CD4-positive, alpha-beta T cell (primary cell): Measurements from ENCODE around the gene TPP1. TPM values are rescaled to one million over a fixed set of nuclear protein-coding genes. Genes with fewer than 3 reads are reported as not detected.
A peak's percentile ranks its signal among the peaks of the same experiment; 100 is the strongest.

ENCODE experiments used
- ATAC-seq: fragments of 200-7000 bp; cut with Tn5 transposase; one replicate; pipeline ENCODE4 v1.10.0; 2022; ENCODE audit warnings: mild to moderate bottlenecking; ENCODE audit not compliant: poor library complexity
- CTCF ChIA-PET: fragments of 350-600 bp; sonication (Branson Sonifier 250); formaldehyde crosslinking; loops from one replicate; lab custom pipeline; 2021; ENCODE audit warnings: antibody characterized with exemption, inconsistent platforms; lab: Charles Lee
- POLR2A ChIA-PET: fragments of 350-600 bp; sonication (Branson Sonifier 250); formaldehyde crosslinking; loops from one replicate; lab custom pipeline; 2021; ENCODE audit warnings: antibody characterized with exemption, inconsistent platforms; lab: Charles Lee
- DNase-seq, 14 experiments: peaks; one replicate each; pipeline ENCODE4 v3.0.0-alpha.2; 2013 to 2020; ENCODE audit warnings: mixed read lengths in 2 of 14
- H3K27ac ChIP-seq, 2 donors: one replicate each; pipeline versions ENCODE4 v1.5.1 to v1.7.0; 2013; ENCODE audit warnings: low read length in 2 of 2, low read depth in 1 of 2, mild to moderate bottlenecking in 1 of 2
- H3K27me3 ChIP-seq, 2 experiments: 1 replicate in 1 of 2; 2 replicates in 1 of 2; pipeline versions ENCODE4 v1.6.1 to v1.7.0; 2013; ENCODE audit warnings: low read length in 2 of 2, control low read depth in 1 of 2, mild to moderate bottlenecking in 1 of 2, moderate library complexity in 1 of 2; ENCODE audit not compliant: insufficient read depth in 2 of 2, control insufficient read depth in 1 of 2
- H3K36me3 ChIP-seq: one replicate; pipeline ENCODE4 v1.6.1; 2013; ENCODE audit warnings: low read length, control low read depth; ENCODE audit not compliant: insufficient read depth
- H3K4me1 ChIP-seq: one replicate; pipeline ENCODE4 v1.6.1; 2013; ENCODE audit warnings: low read length, control low read depth; ENCODE audit not compliant: insufficient read depth
- H3K4me3 ChIP-seq: one replicate; pipeline ENCODE4 v1.5.1; 2013; ENCODE audit warnings: mild to moderate bottlenecking, low read length, moderate library complexity
- H3K9me3 ChIP-seq, 2 experiments: 1 replicate in 1 of 2; 2 replicates in 1 of 2; pipeline versions ENCODE4 v1.6.1 to v1.7.0; 2013; ENCODE audit warnings: low read length in 2 of 2, mild to moderate bottlenecking in 2 of 2, control low read depth in 1 of 2, moderate library complexity in 1 of 2; ENCODE audit not compliant: control insufficient read depth in 1 of 2, insufficient read depth in 1 of 2
- H3K27ac Mint-ChIP-seq: one replicate; pipeline ENCODE4 v1.8.0; 2020; ENCODE audit warnings: mixed read lengths
- H3K27me3 Mint-ChIP-seq: one replicate; pipeline ENCODE4 v1.8.0; 2021; ENCODE audit warnings: mixed read lengths
- H3K36me3 Mint-ChIP-seq: one replicate; pipeline ENCODE4 v1.8.0; 2021; ENCODE audit warnings: low read depth, mixed read lengths
- H3K4me1 Mint-ChIP-seq: one replicate; pipeline ENCODE4 v1.8.0; 2021; ENCODE audit warnings: low read depth, mixed read lengths
- H3K4me3 Mint-ChIP-seq: one replicate; pipeline ENCODE4 v1.8.0; 2020; ENCODE audit warnings: mild to moderate bottlenecking, mixed read lengths
- H3K9me3 Mint-ChIP-seq: one replicate; pipeline ENCODE4 v1.8.0; 2020; ENCODE audit warnings: mixed read lengths
- intact Hi-C, 2 experiments: fragments of 100-400 bp; cut with DNase I in 1 of 2; cut with micrococcal nuclease in 1 of 2; formaldehyde crosslinking; loops; one replicate each; pipeline versions ENCODE4 v1.15.1 to v1.9.0; 2023 to 2025; cut with DNase I, micrococcal nuclease
- total RNA-seq, 174 experiments: library from RNA in 2 of 174; stranded (reverse) in 2 of 174; gene quantifications; one replicate each; pipeline ENCODE4 v1.2.3 and lab custom pipeline; 2021 to 2026
- TF ChIP-seq, protein P1 (sequence below): fragments of 200-600 bp; IDR thresholded peaks from one replicate; pipeline ENCODE4 v1.8.0; 2022; ENCODE audit warnings: antibody characterized with exemption, mild to moderate bottlenecking

The TPP1 gene
- total RNA-seq, 2 experiments from 2014 or later, result 29.7 to 34.4 TPM

GRCh38 chr11:6656936-6657335 lies 37.7 kb upstream of the TPP1 start:
- H3K9me3 ChIP-seq, result no peaks in the 10 kb centered on the region
- DNase-seq (no peak), ATAC-seq (no peak)
- POLR2A ChIA-PET, result interaction anchor here (0.7 to 1.5 kb wide), 4 partner anchors 10 to 44 kb away, joined by 3 to 12 read pairs (median 4); partner anchors contain the start of gene MRPL17
- H3K27ac ChIP-seq, result no peak overlapping the region
- no peak overlapping the region for H3K4me3 ChIP-seq
- Mint-ChIP-seq H3K27me3 (no peaks in the 10 kb centered on the region), H3K36me3 (no peaks in the 10 kb centered on the region), H3K4me1 (peaks cover 12% of the 10 kb centered on the region), H3K27ac (peak overlapping the region; percentile 56), H3K9me3 (no peaks in the 10 kb centered on the region), H3K4me3 (peak overlapping the region; percentile 84)
- H3K4me1 ChIP-seq, result peaks cover 27% of the 10 kb centered on the region
- TF ChIP-seq, protein P1, sequence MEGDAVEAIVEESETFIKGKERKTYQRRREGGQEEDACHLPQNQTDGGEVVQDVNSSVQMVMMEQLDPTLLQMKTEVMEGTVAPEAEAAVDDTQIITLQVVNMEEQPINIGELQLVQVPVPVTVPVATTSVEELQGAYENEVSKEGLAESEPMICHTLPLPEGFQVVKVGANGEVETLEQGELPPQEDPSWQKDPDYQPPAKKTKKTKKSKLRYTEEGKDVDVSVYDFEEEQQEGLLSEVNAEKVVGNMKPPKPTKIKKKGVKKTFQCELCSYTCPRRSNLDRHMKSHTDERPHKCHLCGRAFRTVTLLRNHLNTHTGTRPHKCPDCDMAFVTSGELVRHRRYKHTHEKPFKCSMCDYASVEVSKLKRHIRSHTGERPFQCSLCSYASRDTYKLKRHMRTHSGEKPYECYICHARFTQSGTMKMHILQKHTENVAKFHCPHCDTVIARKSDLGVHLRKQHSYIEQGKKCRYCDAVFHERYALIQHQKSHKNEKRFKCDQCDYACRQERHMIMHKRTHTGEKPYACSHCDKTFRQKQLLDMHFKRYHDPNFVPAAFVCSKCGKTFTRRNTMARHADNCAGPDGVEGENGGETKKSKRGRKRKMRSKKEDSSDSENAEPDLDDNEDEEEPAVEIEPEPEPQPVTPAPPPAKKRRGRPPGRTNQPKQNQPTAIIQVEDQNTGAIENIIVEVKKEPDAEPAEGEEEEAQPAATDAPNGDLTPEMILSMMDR, result no peak
- no peaks in the 10 kb centered on the region for H3K27me3 ChIP-seq
- H3K36me3 ChIP-seq, result no peaks in the 10 kb centered on the region
- CTCF ChIA-PET, result interaction anchor here (1.5 kb wide), 1 partner anchor 26 kb away, joined by 4 read pairs; the partner anchor contains the start of gene MRPL17
- intact Hi-C loops, result no loop called here

DNA sequence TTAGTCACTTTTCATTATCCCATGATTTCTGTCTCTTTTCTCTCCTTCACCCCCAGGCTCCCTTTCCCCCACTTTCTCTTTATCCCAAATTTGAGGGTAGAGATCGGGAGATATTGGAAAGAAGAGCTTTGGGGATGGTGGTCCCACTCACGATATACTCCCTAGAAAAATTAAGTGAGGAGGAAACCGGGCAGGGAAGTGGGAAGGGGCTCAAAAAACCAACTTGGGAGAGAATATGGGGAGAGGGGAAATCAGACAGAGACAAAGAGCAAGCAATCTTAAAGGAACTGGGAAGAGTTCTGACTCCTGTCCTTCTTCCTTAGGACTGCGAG lies 37.3 kb upstream of the TPP1 start:
- ChIA-PET CTCF (interaction anchor here (1.5 kb wide), 1 partner anchor 27 kb away, joined by 4 read pairs; the partner anchor contains the start of gene MRPL17), POLR2A (interaction anchor here (0.9 to 2.2 kb wide), 3 partner anchors 9 to 44 kb away, joined by 3 to 12 read pairs (median 10); partner anchors contain the start of gene TAF10)
- TF ChIP-seq, protein P1, result no peak
- Mint-ChIP-seq H3K27me3 (no peaks in the 10 kb centered on the region), H3K36me3 (no peaks in the 10 kb centered on the region), H3K4me3 (peak overlapping the region; percentile 84), H3K9me3 (no peaks in the 10 kb centered on the region), H3K27ac (peak overlapping the region; percentile 56), H3K4me1 (peaks cover 12% of the 10 kb centered on the region)
- intact Hi-C loops, result no loop called here
- H3K4me1 ChIP-seq, result peaks cover 27% of the 10 kb centered on the region
- ATAC-seq, result no peak
- H3K27ac ChIP-seq, result no peak overlapping the region
- H3K36me3 ChIP-seq, result no peaks in the 10 kb centered on the region
- no peak overlapping the region for H3K4me3 ChIP-seq
- DNase-seq, result no peak
- no peaks in the 10 kb centered on the region for H3K27me3 ChIP-seq
- no peaks in the 10 kb centered on the region for H3K9me3 ChIP-seq

GRCh38 chr11:6655790-6656583 lies 36.8 kb upstream of the TPP1 start, which contains the start of gene DCHS1:
TSS of gene DCHS1 (minus strand) at chr11:6655809. CDS start at chr11:6641613, 14,196 bp downstream.
- H3K4me1 ChIP-seq, result peaks cover 27% of the 10 kb centered on the region
- H3K4me3 Mint-ChIP-seq, result peak within 1 kb of the TSS; percentile 84
- ATAC-seq (peak; percentile 28), DNase-seq (peak in 6 of 14 experiments; percentile 13 to 62 (median 50))
- H3K27ac ChIP-seq, result peak within 1 kb of the TSS; percentile 16 to 41
- H3K4me3 ChIP-seq, result peak within 1 kb of the TSS; percentile 51
- ChIA-PET CTCF (interaction anchor here (1.5 kb wide), 1 partner anchor 27 kb away, joined by 4 read pairs; the partner anchor contains the start of gene MRPL17), POLR2A (interaction anchor here (0.8 to 2.2 kb wide), 5 partner anchors 9 to 44 kb away, joined by 3 to 12 read pairs (median 4); partner anchors contain the start of genes TAF10 and TPP1)
- H3K4me1 Mint-ChIP-seq, result peaks cover 12% of the 10 kb centered on the region
- no peaks in the 10 kb centered on the region for H3K36me3 Mint-ChIP-seq
- H3K27me3 ChIP-seq, result no peaks in the 10 kb centered on the region
- peak within 1 kb of the TSS; percentile 56 for H3K27ac Mint-ChIP-seq
- TF ChIP-seq, protein P1, result no peak
- no peaks in the 10 kb centered on the region for H3K9me3 ChIP-seq
- no peaks in the 10 kb centered on the region for H3K27me3 Mint-ChIP-seq
- intact Hi-C loops, result loop anchor here in 1 of 2 experiments (2.0 kb wide), 1 partner anchor 41 kb away; no protein-coding TSS in a partner anchor
- H3K36me3 ChIP-seq, result no peaks in the 10 kb centered on the region
- H3K9me3 Mint-ChIP-seq, result no peaks in the 10 kb centered on the region
